ENCODE measurements around the gene KIF25. TPM values are rescaled to one million over a fixed set of nuclear protein-coding genes. Genes with fewer than 3 reads are reported as not detected.
A peak's percentile ranks its signal among the peaks of the same experiment; 100 is the strongest.
"Not testable (repeated sequence)": the region's sequence is repeated elsewhere in the genome, so short reads cannot be mapped to it uniquely, and the experiment has no call there.

KIF25 gene
- total RNA-seq, 1 donor from 2014 or later = not detected

GRCh38 chr6:167975458-167975857 is 22.0 kb upstream of the KIF25 start:
- DNase-seq = no peak

GRCh38 chr6:167976116-167976657 is 21.3 kb upstream of the KIF25 start:
- not testable (repeated sequence) for DNase-seq

GRCh38 chr6:167976708-167977107 is 20.8 kb upstream of the KIF25 start:
- DNase-seq = no peak

GRCh38 chr6:167977717-167978467 is 19.6 kb upstream of the KIF25 start:
- no peak for DNase-seq

DNA sequence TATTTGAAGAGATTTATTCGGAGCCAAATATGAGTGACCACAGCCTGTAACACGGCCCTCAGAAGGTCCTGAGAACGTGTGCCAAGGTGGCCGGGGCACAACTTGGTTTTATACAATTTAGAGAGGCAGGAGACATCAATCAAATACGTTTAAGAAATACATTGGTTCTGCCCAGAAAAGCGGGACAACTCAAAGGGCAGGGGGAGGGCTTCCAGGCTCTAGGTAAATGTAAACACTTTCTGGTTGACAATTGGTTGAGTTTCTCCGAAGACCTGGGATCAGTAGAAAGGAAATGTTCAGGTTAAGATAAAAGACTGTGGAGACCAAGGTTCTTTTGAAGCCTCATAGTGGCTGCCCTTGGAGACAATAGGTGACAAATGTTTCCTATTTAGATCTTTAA is 18.9 kb upstream of the KIF25 start:
- DNase-seq = no peak

DNA sequence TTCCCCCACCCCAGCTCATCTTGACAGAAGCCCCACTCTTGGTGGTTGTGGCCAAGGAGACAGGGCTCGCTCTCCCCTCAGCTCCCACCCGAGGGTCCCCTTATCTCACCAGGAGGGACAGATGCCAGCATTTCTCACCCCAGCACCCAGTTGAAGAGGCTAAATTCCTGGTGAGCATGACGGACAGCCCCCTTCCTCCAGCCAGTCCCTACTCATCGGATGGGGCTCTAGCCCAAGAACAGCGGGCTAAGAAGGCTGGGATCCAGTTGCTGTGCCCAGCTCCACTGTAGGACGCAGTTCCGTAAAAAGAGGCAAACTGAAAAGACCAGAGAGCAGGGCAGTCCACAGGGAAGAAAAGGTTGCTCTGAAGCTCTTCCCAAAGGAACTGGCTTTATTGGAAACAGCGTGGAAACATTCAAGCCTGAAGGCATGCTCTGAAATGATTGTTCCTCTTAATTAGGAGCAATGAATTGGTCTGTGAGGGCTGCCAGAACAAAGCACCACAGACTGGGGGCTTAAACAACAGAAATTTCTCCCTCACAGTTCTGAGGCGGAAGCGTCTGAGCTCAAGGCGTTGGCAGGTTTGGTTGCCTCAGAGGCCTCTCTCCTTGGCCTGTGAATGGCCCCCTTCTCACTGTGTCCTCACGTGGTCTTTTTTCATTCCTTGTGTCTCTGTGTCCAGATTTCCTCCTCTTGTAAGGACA is 17.9 kb upstream of the KIF25 start:
- no peak for DNase-seq

DNA sequence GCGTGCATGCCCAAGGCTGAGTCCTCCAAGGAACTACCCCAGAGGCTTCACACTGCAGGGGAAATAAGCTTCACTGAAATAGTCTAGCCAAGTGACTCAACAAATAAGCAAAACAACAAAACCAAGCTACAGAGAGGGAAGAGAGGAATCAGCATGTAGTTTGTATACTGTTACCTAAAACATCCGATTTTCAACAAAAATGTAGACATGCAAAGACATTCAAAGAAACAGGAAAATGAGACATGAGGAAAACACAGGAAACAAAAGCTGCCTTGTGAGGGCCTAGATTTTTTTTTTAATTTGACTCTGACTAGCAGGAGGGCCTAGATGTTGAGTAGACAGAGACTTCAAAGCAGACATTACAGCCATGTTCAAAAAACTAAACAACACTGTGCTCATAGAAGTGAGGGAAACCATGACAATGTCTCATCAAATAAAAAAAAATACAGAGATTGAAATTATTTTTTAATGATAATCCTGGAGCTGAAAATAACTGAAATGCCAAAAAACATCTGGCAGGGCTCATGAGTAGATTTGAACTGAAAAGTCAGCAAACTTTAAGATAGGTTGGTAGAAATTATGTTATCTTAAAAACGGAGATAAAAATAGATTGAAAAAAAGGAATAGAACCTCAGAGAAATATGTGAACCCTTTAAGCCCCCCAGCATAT is 16.4 kb upstream of the KIF25 start:
- no peak for DNase-seq

DNA sequence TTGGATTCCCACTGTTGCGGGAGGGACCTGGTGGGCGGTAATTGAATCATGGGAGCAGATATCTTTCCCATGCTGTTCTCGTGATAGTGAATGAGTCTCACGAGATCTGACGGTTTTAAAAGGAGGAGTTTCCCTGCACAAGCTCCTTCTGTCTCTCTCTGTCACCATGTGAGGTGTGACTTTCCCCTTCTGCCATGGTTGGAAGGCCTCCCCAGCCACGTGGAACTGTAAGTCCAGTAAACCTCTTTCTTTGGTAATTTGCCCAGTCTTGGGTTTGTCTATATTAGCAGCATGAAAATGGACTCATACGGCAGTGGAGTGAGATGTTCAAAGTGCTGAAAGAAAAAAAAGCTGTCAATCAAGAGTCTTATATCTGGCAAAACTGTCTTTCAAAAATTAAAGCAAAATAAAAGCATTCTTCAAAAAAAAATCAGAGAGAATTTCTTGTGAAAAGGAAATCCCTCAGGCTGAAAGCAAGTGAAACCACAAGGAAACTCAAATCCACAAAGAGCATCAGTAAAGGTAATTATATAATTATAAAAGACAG is 15.5 kb upstream of the KIF25 start:
- no peak for DNase-seq

DNA sequence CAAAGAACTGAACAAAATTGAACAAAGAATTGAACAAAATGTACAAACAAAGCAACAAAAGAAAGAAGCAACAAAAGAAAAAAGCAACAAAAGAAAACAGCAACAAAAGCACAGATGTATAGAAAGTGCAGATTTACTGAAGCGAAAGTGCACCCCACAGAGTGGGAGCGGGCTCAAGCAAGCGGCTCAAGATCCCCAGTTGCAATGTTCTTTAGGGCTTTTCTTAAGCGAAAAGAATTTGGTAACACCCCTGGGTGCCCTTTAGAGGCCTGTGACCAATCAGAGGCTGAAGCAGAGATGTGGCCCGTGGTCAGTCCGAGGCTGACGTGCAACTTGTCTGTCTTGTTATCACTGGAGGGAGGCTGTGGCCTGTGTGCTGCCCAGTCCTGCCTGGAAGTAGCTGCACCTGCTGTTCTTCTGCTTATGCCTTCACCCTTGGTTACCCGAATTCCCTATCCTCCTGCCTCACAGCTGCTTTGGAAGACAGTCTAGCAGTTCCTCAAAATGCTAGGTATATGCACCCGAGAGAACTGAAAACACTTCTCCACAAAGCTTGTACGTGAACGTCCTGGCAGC is 13.2 kb upstream of the KIF25 start:
- DNase-seq = no peak

GRCh38 chr6:167984876-167985604 is 12.4 kb upstream of the KIF25 start:
- DNase-seq = no peak

DNA sequence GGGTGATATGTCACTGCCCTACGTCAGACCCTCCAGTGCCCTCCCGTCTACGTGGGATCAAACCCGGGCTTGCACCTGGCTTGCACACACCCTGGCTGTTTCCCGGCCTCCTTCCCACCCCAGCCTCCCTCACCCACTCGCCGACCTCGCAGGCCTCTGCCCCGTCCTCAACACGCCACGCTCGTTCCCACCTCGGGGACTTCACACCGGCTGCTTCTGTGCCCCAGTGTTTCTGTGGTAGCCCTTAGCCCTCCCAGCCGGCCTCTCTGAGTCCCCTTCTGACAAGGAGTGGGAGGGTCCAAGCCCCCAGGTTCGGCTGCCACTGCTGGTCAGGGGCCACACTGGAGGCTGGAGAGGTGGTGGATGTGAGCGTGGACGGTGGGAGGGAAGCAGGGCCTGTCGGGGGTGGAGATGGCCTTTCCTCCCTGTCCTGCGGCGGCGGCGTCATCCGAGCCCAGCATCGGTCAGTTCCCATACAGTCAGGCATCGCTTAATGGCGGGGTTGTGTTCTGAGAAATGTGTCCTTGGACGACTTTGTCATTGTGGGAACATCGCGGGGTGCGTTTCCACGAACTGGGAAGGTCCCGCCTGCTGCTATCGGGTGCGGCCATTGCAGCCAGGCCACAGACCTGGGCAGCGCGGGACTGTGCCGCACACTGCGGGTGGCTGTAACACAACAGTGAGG is 11.4 kb upstream of the KIF25 start:
- DNase-seq = no peak

- DNase-seq = peak; percentile 55
Observed at GRCh38 chr6:167987396-167988153, 9.9 kb upstream of the KIF25 start.

- no peak for DNase-seq
Observed at GRCh38 chr6:167988154-167988495, 9.3 kb upstream of the KIF25 start.

DNA sequence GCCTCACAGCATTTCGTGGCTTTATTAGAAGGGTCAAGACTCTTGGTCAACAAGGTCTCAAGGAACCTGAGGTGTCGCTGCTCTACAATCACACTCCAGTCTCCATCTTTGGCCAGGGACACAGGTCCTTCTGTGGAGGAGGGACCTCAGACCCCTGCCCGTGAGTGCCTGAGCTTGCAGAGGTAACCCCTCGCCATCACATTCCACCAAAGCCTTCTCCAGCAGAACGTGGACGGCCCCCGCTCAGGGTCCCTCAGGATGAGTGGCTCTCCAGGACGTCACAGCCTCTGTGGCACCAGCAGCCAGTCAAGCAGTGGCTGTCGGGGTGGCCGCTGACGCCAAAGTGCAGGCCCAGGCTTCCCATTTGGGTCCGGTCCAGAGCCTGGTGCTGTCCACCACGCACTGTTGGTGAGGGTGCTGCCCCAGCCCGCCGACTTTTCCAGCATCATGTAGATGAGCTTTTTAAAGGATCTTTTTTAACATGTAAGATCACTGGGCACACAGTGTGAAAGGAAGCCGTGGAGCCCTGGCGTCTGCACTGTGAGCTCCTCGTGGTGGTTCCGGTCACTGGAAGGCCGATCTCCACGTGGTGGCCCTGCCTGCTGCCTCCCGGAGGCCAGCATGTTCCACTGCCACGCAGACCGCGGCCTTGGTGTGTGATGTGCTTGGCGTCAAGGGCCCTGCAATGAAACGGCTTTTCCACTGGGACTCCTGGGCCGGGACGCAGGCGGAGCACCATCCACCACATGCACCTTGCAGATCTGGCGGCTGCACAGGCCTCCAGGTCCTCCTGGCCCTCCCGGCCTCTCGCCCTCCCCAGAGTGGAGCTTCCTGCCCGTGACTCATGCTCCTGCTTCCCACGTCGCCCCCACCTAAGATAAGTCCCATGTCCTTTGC is 8.3 kb upstream of the KIF25 start:
- no peak for DNase-seq

GRCh38 chr6:167990016-167990945 is 7.2 kb upstream of the KIF25 start:
- no peak for DNase-seq

DNA sequence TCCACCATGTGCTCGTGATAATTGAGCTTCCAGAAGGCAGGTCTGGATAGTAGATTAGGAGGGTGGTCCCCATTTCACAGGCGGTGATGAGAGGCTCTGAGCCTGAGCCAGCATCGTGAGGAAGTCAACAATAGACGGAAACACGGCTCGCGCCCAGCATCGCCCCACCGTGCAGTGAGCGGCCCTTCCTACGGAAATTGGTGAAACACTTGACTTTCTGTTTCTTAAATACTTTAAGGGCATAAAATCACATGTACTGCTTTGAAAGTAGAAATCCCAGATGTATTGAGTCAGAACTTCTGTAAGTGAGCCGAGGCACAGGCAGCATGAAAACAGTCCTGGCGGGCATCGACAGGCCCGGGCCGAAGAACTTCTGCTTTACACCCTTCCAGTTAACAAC is 4.3 kb upstream of the KIF25 start:
- DNase-seq = peak; percentile 53

DNA sequence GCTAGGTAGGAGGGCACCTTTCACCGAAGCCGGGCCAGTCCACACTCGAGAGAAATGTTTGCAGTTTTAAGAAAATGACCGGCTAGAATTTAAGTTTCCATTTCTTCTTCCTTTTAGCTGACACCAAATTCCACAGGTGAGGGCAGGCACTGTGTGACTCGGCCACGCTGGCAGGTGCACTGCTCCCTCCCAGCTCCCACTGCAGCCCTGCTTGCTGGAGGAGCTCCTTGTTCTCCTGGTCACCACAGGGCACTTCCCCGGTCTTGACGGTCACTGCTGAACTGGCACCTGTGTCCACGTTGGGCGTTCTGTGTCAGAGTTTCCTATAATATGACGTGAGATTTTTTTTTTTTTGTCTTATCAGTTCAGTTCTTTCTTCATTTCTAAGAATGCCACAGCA is 3.6 kb upstream of the KIF25 start:
- DNase-seq = no peak

DNA sequence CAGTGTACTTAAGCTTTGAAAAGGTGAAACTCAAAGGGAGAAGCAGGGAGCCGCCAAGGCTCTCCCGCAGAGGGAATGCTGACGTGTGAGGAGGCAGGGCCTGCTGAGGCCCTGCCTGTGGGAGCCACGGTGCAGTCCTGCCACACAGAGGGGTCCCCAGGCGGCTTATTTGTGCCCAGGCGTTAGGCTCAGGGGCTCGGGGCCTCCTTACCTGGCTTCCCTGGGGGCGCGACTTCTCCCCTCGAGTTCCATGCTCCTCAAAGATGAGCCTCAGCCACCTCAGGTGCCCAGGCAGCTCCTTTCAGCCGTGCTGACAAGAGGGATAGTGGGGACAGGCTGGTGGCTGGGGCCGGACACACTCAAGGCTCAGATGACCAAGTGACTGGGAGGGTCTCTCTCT is 2.2 kb upstream of the KIF25 start:
- no peak for DNase-seq

Data from skin of body (tissue), 2 donors.